ENCODE measurements around the gene EBPL.

EBPL gene

DNA sequence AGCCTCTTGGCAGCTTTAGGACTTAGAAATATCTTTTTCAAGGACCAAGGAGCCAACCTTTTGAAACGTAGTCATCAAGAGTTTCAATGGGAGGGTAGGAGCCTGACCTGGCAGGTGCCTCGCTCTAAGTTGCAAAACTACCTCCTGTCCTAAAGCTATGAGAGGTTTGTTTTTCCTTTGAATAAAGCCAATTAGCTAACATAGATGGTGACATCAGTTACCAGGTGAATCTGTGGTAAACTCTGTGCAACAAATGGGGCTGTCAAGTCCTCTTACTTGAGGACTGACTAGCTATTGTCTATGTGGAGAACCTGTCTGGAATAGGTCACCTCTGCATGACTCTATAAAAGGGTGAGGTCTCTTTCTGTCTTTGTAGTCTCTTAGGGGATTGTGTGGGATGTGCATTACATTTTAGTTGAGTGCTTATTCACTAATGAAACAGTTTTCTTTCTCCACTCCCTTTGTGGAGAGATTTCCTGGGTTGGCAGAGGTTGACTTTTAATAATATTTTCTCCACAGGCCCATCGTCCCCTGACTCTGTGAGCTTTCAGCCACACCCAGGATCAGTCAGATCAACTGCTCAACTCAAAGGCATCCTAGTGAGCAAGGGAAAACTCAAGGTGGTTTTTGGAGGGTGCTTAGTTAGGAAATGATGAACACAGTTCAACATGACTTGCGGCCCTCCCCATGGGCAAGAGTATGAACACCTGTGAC, 53.1 kb downstream of the EBPL start:
- H3K4me3 ChIP-seq (ENCODE audit: low read depth, low read length) = no peak overlapping the region
- TF ChIP-seq, protein P1, sequence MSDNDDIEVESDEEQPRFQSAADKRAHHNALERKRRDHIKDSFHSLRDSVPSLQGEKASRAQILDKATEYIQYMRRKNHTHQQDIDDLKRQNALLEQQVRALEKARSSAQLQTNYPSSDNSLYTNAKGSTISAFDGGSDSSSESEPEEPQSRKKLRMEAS (IDR thresholded peaks at IDR 0.05; ENCODE audit: low read depth, low read length) = no peak
- TF ChIP-seq POLR2A (IDR thresholded peaks at IDR 0.05; ENCODE audit: extremely low read depth, insufficient read length) (no peak), MYC (IDR thresholded peaks at IDR 0.05; ENCODE audit: low read depth, low read length) (no peak)
- TF ChIP-seq, protein P2, sequence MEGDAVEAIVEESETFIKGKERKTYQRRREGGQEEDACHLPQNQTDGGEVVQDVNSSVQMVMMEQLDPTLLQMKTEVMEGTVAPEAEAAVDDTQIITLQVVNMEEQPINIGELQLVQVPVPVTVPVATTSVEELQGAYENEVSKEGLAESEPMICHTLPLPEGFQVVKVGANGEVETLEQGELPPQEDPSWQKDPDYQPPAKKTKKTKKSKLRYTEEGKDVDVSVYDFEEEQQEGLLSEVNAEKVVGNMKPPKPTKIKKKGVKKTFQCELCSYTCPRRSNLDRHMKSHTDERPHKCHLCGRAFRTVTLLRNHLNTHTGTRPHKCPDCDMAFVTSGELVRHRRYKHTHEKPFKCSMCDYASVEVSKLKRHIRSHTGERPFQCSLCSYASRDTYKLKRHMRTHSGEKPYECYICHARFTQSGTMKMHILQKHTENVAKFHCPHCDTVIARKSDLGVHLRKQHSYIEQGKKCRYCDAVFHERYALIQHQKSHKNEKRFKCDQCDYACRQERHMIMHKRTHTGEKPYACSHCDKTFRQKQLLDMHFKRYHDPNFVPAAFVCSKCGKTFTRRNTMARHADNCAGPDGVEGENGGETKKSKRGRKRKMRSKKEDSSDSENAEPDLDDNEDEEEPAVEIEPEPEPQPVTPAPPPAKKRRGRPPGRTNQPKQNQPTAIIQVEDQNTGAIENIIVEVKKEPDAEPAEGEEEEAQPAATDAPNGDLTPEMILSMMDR (IDR thresholded peaks at IDR 0.05; ENCODE audit: low read depth, low read length) = no peak
- DNase-seq (ENCODE audit: low read depth) = no peak

DNA sequence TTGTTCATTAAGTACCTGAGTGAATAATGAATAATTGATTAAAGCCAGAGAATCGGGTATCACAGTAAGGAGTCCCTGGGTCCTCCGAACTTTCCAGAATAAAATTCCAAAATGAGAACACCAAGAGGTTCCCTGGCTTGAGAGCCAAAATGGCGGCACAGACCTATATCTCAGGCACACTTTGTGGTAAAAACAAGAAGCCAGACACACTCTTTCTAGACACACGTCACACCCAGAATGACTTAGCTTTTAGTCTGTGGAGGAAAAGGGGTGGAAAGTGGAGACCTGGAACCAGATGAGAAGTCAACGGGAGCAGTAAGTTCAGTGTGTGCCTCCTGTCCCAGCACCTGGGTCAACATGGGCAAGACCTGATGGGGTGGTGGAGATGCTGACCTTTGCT, 54.6 kb downstream of the EBPL start:
- no peak overlapping the region for H3K4me3 ChIP-seq (ENCODE audit: low read depth, low read length)
- TF ChIP-seq MYC (IDR thresholded peaks at IDR 0.05; ENCODE audit: low read depth, low read length) (no peak), POLR2A (IDR thresholded peaks at IDR 0.05; ENCODE audit: extremely low read depth, insufficient read length) (no peak)
- TF ChIP-seq, protein P1 (IDR thresholded peaks at IDR 0.05; ENCODE audit: low read depth, low read length) = no peak
- TF ChIP-seq, protein P2 (IDR thresholded peaks at IDR 0.05; ENCODE audit: low read depth, low read length) = no peak
- DNase-seq (ENCODE audit: low read depth) = no peak

DNA sequence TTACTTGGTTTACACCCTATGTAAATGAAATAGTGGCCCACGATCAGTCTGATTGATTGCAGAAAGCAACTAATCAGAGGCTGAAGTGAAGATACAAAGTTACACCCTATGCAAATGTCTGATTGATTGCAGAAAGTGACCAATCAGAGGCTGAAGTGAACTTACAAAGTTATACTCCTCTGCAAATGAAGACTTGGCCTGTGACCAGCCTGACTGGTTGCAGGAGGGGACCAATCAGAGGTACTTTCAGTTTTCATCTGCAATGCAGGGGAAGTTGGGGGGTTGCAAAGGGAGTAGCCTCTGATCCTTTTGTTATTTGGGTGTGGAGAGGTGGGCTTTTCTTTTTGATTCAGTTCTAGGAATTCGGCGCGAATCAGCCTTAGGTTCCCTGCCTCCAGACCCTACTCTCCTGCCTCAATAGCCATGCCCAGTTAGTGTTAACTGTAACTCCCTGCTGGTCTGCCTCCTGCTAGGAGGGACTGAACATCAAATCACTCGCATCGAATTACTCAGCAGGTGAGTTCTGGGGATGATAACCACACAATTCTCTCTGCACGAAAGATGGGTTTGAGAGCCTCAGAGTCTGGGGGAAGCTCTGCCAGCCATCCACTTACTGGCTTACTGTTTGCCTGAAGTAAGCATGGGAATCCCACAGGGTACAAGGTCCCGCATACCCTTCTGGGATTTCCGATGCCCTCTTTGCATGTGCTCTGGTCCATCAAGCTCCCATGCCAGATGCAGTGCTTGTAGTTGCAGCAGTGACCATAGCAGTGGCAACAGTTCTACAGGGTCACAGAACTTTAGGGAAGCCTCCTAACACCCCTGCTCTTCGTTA, 55.5 kb downstream of the EBPL start:
- no peak for TF ChIP-seq POLR2A (IDR thresholded peaks at IDR 0.05; ENCODE audit: extremely low read depth, insufficient read length)
- TF ChIP-seq, protein P2 (IDR thresholded peaks at IDR 0.05; ENCODE audit: low read depth, low read length) = no peak
- TF ChIP-seq MYC (IDR thresholded peaks at IDR 0.05; ENCODE audit: low read depth, low read length) = no peak
- TF ChIP-seq, protein P1 (IDR thresholded peaks at IDR 0.05; ENCODE audit: low read depth, low read length) = no peak
- no peak overlapping the region for H3K4me3 ChIP-seq (ENCODE audit: low read depth, low read length)
- no peak for DNase-seq (ENCODE audit: low read depth)

DNA sequence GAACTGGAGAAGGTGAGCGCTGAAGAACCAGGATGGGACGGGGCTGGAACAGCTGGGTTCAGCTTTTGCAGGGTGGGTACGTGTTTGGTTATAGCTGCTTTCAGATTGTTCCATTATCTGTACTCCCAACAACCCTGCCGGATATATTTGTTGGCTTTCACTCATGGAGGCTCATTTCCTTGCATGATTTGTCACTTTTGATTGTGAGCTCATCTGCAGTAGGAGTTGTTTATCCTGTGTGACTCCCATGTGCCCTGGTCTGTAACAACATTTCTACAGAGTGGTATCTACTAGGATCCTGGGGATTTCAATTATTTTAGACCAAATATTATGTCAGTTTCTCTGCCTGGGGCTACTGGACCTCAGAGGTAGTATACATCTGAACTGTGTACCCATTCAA, 57.6 kb downstream of the EBPL start:
- no peak for DNase-seq (ENCODE audit: low read depth)
- TF ChIP-seq MYC (IDR thresholded peaks at IDR 0.05; ENCODE audit: low read depth, low read length) (no peak), POLR2A (IDR thresholded peaks at IDR 0.05; ENCODE audit: extremely low read depth, insufficient read length) (no peak)
- H3K4me3 ChIP-seq (ENCODE audit: low read depth, low read length) = no peak overlapping the region

DNA sequence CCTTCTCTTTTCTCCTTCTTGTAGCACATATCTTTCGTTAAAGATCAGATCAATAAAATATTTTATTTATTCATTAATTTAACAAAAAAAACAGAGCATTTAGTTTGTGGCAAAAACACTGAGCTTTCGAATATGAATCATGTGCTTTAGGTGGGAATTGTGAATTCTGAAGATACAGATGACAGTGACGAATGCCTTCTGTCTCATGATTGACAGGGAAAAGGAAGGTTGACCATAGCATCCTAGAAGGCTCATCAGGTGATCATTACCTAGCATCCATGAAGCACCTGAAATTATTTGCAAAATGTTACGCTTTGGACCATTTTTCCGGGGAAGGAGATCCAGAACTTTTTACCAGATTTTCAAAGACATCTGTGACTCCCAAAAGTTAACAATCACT, 59.1 kb downstream of the EBPL start:
- DNase-seq (ENCODE audit: low read depth) = no peak
- TF ChIP-seq, protein P1 (IDR thresholded peaks at IDR 0.05; ENCODE audit: low read depth, low read length) = no peak
- TF ChIP-seq POLR2A (IDR thresholded peaks at IDR 0.05; ENCODE audit: extremely low read depth, insufficient read length) (no peak), MYC (IDR thresholded peaks at IDR 0.05; ENCODE audit: low read depth, low read length) (no peak)
- TF ChIP-seq, protein P2 (IDR thresholded peaks at IDR 0.05; ENCODE audit: low read depth, low read length) = no peak
- H3K4me3 ChIP-seq (ENCODE audit: low read depth, low read length) = no peak overlapping the region

DNA sequence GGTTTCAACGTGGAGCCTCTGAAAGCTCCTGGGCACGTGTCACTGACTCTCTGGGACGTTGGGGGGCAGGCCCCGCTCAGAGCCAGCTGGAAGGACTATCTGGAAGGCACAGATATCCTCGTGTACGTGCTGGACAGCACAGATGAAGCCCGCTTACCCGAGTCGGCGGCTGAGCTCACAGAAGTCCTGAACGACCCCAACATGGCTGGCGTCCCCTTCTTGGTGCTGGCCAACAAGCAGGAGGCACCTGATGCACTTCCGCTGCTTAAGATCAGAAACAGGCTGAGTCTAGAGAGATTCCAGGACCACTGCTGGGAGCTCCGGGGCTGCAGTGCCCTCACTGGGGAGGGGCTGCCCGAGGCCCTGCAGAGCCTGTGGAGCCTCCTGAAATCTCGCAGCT, 60.7 kb downstream of the EBPL start:
- no peak overlapping the region for H3K4me3 ChIP-seq (ENCODE audit: low read depth, low read length)
- TF ChIP-seq, protein P2 (IDR thresholded peaks at IDR 0.05; ENCODE audit: low read depth, low read length) = no peak
- TF ChIP-seq POLR2A (IDR thresholded peaks at IDR 0.05; ENCODE audit: extremely low read depth, insufficient read length) = no peak
- no peak for TF ChIP-seq MYC (IDR thresholded peaks at IDR 0.05; ENCODE audit: low read depth, low read length)
- TF ChIP-seq, protein P1 (IDR thresholded peaks at IDR 0.05; ENCODE audit: low read depth, low read length) = no peak
- no peak for DNase-seq (ENCODE audit: low read depth)
